Activated naive CD4-positive, alpha-beta T cell treated with anti-CD3 and anti-CD28 coated beads, Interleukin-2, amount 50 U/mL, for 24 hours (primary cell): ENCODE results near the gene MLLT6.

ENCODE experiments used
- H3K27ac Mint-ChIP-seq: one replicate; pipeline ENCODE4 v1.8.0; 2021; ENCODE audit warnings: mild to moderate bottlenecking, mixed read lengths
- H3K27me3 Mint-ChIP-seq: one replicate; pipeline ENCODE4 v1.8.0; 2021; ENCODE audit warnings: mixed read lengths
- H3K36me3 Mint-ChIP-seq: one replicate; pipeline ENCODE4 v1.8.0; 2021; ENCODE audit warnings: mixed read lengths
- H3K4me1 Mint-ChIP-seq: one replicate; pipeline ENCODE4 v1.8.0; 2021; ENCODE audit warnings: mixed read lengths
- H3K4me3 Mint-ChIP-seq: one replicate; pipeline ENCODE4 v1.8.0; 2021; ENCODE audit warnings: mild to moderate bottlenecking, mixed read lengths
- H3K9me3 Mint-ChIP-seq: one replicate; pipeline ENCODE4 v1.8.0; 2021; ENCODE audit warnings: mixed read lengths

The MLLT6 gene

DNA sequence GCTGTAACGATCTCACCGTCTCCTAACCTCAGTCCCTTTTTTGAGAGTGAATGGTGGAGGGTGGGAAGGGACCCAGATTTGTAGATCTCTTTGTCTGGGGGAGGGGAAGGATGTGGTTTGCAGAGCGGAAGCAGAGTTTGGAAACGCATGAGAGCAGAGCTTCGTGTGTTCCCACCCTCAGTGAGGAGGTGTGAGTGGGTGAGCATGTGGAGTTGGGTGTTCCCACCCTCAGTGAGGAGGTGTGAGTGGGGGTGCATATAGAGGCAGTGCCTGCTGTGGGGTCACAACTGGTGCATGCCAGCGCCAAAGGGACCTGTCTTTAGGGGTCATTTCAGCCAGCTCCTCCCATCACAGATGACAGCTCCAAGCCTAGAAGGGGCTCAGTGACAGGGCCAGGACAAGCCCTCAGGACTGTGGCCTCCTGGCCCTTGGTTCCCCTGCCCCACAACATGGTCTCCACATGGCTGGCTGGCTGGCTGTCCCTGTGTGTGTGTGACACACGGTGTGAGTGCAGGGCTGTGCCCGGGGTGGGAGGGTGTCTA, 23.3 kb downstream of the MLLT6 start:
- no peaks in the 10 kb centered on the region for H3K9me3 Mint-ChIP-seq
- no peaks in the 10 kb centered on the region for H3K27me3 Mint-ChIP-seq
- H3K36me3 Mint-ChIP-seq: peaks cover 3% of the 10 kb centered on the region
- H3K4me3 Mint-ChIP-seq: peak overlapping the region; percentile 76
- peak overlapping the region; percentile 94 for H3K27ac Mint-ChIP-seq
- peaks cover 76% of the 10 kb centered on the region for H3K4me1 Mint-ChIP-seq

DNA sequence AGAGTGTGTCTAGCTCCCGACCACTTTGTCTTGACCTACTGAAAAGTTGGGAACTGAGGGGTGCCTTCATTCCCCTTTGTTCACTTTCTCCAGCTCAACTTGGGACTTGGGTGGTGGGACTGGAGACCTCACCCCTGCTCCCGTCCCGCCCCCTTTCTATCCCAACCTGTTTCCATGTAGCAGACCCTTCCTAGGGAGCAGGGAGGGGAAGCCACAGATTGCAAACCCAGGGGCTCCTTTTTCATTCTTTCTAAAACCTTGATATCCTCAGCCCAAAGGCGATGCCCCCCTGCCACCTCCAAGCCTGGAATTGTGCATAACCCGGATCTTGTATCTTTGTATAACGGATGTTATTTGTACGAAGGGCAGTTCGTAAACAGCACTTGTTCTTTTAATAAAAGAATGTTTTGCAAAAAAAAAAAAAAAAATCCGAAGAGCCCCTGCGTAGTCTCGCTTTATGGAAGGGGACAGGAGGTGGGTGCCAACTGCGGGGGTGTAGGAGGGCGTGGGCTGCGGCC, 24.4 kb downstream of the MLLT6 start:
- H3K36me3 Mint-ChIP-seq: peaks cover 4% of the 10 kb centered on the region
- no peaks in the 10 kb centered on the region for H3K27me3 Mint-ChIP-seq
- no peaks in the 10 kb centered on the region for H3K9me3 Mint-ChIP-seq
- peak overlapping the region; percentile 68 for H3K27ac Mint-ChIP-seq
- H3K4me1 Mint-ChIP-seq: peaks cover 86% of the 10 kb centered on the region
- peak overlapping the region; percentile 76 for H3K4me3 Mint-ChIP-seq

DNA sequence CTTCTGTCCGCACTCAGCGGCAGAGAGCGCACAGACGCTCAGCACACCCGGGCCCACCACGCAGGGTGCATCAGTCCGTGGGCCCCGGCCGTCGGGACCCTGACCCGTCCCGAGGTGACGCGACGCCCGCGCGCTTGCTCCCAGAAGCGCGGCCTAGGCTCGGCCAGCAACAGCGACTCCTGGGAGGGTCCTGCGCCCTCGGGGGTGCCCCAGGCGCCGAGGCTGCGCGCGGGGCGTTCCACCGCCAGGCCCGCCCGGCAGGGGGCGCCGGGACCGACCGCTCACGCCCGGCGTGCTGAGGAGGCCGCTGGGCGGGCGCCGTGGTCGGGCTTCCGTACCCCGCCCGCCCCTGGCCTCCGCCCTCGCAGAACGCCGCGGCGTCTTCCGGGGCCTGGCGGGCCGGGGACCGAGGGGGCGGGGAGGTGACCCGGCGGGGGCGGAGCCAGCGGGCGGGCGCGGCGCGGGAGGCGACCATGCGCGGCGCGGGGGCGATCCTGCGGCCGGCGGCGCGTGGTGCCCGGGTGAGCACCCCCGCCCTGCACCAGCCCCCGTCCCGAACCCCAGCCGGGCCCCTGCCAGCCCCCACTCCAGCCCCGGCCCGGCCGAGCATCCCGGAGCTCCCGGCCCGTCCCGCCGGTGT, 24.9 kb downstream of the MLLT6 start, which contains the start of gene CISD3:
TSS of gene CISD3 (plus strand) at position 456 of the 640 bp plus-strand sequence. CDS start at position 474, 18 bp downstream.
- peak within 1 kb of the TSS; percentile 93 for H3K4me3 Mint-ChIP-seq
- peak within 1 kb of the TSS; percentile 93 for H3K27ac Mint-ChIP-seq
- peaks cover 4% of the 10 kb centered on the region for H3K36me3 Mint-ChIP-seq
- no peaks in the 10 kb centered on the region for H3K27me3 Mint-ChIP-seq
- no peaks in the 10 kb centered on the region for H3K9me3 Mint-ChIP-seq
- H3K4me1 Mint-ChIP-seq: peaks cover 89% of the 10 kb centered on the region

DNA sequence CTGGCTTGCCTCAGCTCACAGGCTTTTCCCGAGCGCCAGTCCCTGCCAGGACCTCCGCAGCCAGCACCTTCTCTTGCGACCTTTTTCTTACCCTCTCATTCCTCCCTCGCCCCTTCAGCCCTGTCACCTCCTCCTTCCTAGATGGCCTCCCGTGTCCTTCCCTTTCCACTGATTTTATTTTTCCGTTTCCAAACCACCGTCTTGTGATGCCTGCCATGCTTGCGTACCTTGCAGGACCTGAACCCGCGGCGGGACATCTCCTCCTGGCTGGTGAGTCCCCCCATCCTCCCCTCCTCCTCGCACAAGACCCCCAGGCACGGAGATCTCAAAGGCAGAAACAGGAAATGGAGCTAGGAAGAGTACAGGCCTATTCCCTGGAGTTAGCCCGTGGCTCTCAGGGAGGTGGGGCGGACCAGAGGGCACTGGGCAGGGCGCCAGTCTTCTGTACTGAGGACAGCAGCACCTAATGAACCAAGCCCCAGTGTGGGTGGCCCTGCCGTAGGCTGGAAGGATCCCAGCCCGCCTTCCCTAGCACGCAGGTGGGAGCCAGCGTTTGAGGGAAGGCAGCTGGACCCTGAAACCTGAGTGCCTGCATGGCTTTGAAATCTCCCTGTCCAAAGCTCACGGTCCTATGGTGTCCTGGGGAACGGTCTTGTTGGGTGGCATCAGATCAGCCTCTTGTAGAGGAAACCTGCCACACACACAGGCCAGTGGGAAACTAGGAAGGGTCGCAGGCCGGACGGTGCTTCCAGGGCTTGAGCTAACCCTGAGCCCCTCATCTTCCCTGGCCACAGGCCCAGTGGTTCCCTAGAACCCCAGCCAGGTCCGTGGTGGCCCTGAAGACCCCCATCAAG, 25.7 kb downstream of the MLLT6 start:
- H3K27ac Mint-ChIP-seq: peak overlapping the region; percentile 93
- H3K4me1 Mint-ChIP-seq: peaks cover 86% of the 10 kb centered on the region
- no peaks in the 10 kb centered on the region for H3K9me3 Mint-ChIP-seq

DNA sequence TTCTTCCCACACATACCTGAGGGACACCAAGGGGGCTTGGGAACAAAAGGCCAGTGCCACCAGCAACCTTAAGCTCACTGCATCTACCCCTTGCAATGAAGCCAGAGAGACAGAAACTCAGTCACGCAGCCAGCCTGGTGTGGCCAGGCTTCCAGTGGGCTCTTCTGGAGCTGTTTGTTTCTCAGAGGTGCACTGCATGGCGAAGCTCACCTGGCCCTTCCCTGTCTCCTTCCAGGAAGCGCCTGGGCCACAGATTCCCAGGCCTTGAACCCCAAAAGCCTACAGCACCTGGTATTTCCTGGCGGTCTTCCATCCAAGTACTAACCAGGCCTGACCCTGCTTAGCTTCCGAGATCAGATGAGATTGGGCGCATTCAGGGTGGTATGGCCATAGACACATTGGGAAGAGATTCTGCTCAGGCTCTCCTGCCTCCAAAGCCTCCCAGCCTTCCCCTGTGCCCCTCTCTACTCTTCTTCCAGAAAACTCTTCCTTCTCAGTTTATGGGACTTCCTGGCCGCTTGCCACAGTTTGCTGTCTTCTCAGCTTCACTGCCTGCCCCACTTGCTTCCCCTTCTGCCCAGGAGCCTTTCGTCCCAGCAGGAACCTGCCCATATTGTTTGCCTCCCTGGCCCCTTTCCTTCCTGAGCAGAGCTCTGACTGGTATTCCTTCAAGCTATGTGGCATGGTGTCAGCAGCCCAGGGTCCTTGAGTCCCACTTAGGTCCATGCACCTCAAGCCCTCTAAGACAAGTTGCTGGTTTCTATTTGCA, 26.6 kb downstream of the MLLT6 start:
- H3K27me3 Mint-ChIP-seq: no peaks in the 10 kb centered on the region
- H3K27ac Mint-ChIP-seq: peak overlapping the region; percentile 81
- H3K9me3 Mint-ChIP-seq: no peaks in the 10 kb centered on the region
- peaks cover 4% of the 10 kb centered on the region for H3K36me3 Mint-ChIP-seq
- H3K4me3 Mint-ChIP-seq: peak overlapping the region; percentile 41
- H3K4me1 Mint-ChIP-seq: peaks cover 78% of the 10 kb centered on the region

More for the DNA sequence above, 25.7 kb downstream of the MLLT6 start:
- Mint-ChIP-seq H3K27me3 (no peaks in the 10 kb centered on the region), H3K36me3 (peaks cover 4% of the 10 kb centered on the region), H3K4me3 (peak overlapping the region; percentile 93)

DNA sequence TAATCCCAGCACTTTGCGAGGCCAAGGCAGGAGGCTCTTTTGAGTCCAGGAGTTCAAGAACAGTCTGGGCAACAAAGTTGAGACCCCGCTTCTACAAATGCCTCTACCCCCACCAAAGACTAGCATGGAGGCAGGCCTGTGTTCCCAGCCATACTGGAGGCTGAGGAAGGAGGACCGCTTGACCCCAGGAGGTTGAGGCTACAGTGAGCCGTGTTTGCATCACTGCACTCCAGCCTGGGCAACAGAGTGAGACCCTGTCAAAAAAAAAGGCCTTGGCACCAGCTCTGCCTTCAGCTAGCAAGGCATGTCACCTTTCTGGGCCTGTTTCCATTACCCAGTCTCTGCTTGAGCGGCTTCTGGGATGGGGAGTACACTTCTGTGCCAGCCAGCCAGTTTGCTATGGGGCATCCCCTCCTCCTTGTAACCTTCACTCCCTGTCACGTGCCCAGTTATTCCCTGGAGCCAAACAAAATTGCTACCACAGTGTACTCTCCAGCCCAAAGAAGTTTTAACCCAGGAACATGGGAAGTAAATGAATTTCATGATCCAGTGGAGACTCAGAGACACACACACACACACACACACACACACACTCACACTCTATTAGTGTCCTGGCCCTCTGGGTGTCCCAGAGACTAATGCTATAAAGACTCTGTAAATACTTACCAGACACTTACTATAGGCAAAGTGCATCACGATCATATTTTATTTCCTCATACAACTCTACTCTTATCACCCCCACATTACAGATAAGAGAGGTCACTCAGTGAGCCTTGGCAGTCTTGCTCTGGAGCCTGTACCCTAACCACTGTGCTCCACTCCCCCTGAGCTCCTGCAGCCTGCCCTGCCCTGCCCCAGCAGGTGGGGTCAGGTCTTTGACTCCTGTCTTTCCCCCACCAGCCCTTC, 27.6 kb downstream of the MLLT6 start:
- Mint-ChIP-seq H3K9me3 (no peaks in the 10 kb centered on the region), H3K4me1 (peaks cover 69% of the 10 kb centered on the region), H3K27ac (peak overlapping the region; percentile 81), H3K4me3 (peak overlapping the region; percentile 41), H3K36me3 (peaks cover 4% of the 10 kb centered on the region), H3K27me3 (no peaks in the 10 kb centered on the region)

DNA sequence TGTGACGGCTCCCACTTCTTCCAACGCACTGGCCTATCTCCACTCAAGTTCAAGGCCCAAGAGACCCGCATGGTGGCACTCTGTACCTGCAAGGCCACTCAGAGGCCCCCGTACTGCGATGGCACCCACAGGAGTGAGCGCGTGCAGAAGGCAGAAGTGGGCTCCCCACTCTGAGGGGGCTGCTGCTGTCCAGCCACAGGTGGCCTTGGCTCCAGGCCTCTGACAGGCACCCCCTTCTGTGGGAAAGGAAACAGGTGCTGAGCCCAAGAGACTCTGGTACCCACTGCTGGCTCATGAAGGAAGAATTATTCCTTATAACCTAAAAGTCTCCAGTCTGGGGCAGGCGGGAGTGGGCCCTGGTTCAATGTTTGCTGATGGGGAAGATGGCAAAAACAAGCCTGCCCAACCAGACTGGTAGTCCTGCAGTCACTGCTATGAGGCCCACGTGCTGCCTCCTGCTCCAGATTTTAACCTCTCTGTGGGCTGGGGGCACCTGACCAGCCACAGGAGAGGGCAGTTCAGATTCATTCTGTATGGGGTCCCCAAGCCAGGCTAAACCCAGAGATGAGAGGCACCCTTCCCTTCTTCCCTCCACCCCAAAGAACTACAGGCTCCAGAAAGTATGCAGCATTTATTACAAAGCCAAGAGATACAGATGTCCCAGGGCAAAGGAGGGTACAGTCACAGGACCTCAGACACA, 28.4 kb downstream of the MLLT6 start:
- no peaks in the 10 kb centered on the region for H3K27me3 Mint-ChIP-seq
- peaks cover 1% of the 10 kb centered on the region for H3K36me3 Mint-ChIP-seq
- peak overlapping the region; percentile 75 for H3K27ac Mint-ChIP-seq
- H3K9me3 Mint-ChIP-seq: no peaks in the 10 kb centered on the region
- H3K4me1 Mint-ChIP-seq: peaks cover 61% of the 10 kb centered on the region
- H3K4me3 Mint-ChIP-seq: peak overlapping the region; percentile 45

DNA sequence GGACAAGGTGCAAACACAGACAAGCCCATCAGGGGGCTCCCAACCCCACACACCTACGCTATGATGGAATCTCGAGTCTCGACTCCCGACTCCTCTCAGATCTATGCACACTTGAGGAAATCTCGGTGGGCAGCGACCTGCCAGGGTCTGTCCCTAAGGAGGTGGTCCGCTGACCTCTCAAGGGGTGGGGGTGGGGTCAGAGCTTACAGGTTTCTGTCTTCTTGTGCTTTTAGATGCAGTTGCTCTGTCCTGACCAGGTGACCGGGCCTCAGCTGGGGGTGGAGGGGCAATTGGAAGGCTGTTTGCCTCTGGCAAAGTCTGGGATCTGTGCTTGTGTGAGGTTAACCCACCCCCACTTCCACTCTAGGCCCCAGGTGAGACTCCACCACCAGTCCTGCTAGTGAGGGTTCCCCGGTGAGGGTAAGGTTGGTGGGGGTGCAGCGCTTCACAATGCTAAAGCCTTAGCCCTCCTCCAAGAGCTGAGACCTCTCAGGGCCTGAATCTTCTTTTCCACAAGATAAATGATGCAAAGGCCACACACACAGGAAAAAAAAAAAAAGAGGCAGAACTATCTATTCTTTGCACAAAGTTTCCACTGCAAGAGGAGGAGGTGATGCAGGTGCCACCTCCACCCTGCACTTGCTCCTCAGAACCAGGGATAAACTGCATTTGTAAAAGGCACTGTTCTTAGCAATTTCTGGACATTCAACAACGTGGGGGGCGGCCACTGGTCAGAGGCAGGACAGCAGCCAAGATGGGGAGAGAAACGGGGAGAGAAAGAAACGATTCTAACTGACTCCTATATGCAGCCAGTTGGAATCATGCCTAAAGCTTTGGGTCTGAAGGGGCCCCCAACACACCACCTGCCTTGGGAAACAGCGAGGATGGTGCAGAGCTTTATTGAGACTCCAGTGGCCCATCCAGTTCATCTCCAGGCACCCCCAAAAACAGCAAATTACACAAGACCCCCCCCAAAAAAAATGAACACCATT, 29.2 kb downstream of the MLLT6 start:
- peaks cover 52% of the 10 kb centered on the region for H3K4me1 Mint-ChIP-seq
- no peaks in the 10 kb centered on the region for H3K9me3 Mint-ChIP-seq
- H3K4me3 Mint-ChIP-seq: peak overlapping the region; percentile 76
- H3K27ac Mint-ChIP-seq: peak overlapping the region; percentile 80
- no peaks in the 10 kb centered on the region for H3K27me3 Mint-ChIP-seq
- peaks cover 1% of the 10 kb centered on the region for H3K36me3 Mint-ChIP-seq

DNA sequence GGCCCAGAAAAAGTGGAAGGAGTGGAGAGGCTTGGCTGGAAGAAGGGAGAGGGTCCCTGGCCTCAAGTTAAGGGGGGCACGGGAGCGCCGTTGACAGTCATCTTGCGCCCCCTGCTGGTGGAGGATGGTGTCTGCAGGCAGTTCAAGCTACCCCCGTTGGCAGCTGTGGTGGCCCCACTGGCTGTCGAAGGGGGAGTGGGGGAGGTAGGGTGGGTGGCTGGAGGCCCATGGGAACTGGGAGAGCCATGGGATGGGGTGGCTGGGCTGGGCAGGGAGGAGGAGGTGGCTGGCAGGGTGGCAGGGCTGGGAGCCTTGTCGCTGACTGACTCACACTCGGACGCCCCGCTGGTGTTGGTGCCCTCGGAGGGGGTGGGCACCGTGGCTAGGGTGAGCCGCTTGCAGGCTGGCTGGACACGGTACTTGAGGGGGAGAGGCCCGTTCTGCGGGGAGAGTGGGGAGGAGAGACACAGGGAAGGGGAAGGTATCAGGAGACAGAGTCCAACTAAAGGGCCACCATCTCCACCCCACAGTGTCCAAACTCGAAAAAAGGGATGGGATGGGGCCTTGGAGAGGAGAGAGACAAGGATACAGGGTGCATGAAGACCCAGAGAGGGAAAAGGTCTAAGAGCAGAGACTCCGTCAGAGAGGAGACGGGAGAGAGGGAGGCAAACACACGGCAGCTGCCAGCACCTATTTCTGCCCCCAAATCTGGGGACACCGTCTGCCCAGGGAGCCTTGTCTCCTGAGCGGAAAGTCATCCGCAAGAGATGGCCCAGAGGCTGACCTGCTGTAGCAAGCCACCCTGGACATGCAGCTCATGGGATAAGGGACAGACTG, 30.3 kb downstream of the MLLT6 start:
- H3K36me3 Mint-ChIP-seq: peaks cover 1% of the 10 kb centered on the region
- peaks cover 47% of the 10 kb centered on the region for H3K4me1 Mint-ChIP-seq

DNA sequence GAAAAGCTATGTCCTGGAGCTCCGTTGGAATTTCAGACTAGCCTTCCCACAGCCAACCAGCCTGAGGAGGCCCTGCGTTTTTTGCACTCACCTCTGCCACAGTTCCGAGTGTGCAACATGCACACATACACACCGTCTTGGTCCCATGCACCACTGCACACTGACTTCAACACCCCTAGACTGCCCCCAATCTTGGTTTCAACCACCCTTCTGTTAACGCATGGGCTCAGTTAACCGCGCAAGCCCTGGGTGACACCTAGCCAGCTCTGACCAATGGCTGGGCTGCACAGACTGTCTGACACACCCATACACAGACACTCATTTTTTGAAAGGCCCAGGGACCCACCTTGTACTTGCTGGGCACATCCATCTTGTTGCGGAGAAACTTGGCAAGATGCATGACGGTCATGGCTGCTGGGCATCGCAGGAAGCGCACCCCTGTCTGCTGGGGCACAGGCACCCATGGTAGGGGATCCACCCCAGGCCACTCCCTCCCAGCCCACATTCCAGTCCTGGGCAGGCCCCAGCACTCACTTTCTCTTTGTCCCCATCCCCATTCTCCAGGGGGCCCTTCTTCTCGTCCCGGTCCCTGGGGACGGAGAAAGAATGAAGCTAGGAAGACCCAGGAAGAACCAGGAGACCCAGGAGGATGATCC, 33.1 kb downstream of the MLLT6 start:
- H3K36me3 Mint-ChIP-seq: peaks cover 1% of the 10 kb centered on the region

More for the DNA sequence above, 30.3 kb downstream of the MLLT6 start:
- no peak overlapping the region for H3K4me3 Mint-ChIP-seq
- no peaks in the 10 kb centered on the region for H3K27me3 Mint-ChIP-seq
- H3K27ac Mint-ChIP-seq: peak overlapping the region; percentile 30
- no peaks in the 10 kb centered on the region for H3K9me3 Mint-ChIP-seq

DNA sequence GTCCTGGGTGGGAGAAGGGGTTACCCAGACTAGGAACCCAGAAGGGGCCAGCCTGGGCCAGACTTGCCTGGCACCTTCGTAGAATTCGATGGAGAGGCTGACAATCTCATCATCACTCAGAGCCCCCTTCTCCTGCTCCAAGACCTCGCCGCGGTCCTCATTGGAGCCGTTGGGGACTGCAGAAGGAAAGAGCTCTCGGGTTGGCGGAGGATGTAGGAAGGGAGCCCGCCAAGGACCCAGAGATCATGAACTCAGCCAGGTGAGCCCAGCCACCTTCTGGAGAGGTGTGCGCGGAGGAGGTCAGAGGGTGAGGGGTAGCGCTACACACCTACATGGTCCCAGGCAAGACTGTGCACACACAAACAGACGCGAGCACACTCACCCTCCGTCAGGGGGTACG, 33.6 kb downstream of the MLLT6 start:
- Mint-ChIP-seq H3K27me3 (peaks cover 3% of the 10 kb centered on the region), H3K36me3 (peaks cover under 1% of the 10 kb centered on the region), H3K27ac (no peak overlapping the region), H3K4me3 (no peak overlapping the region), H3K4me1 (peaks cover 19% of the 10 kb centered on the region), H3K9me3 (no peaks in the 10 kb centered on the region)

More for the DNA sequence above, 33.1 kb downstream of the MLLT6 start:
- Mint-ChIP-seq H3K27me3 (peaks cover 2% of the 10 kb centered on the region), H3K27ac (no peak overlapping the region), H3K9me3 (no peaks in the 10 kb centered on the region), H3K4me1 (peaks cover 24% of the 10 kb centered on the region), H3K4me3 (no peak overlapping the region)

DNA sequence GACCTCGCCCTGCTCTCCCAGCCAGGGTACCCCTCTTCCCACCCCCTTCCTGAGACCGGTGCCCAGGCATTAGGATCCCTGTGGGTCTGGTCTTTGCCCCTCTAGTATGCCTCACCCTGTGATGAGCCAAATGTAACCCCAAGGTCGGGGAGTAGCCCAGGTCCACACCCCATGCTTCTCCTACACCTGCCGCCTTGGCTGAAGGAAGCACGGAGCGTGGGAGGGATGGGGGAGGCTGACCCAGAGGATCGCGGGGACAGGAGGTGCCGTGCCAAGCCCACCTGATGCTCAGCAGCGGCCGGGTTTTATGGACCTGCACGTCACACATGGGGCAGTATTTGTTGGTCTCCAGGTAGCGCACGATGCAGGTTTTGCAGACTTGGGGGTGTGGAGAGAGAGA, 34.2 kb downstream of the MLLT6 start:
- H3K9me3 Mint-ChIP-seq: no peaks in the 10 kb centered on the region
- H3K4me3 Mint-ChIP-seq: no peak overlapping the region
- peaks cover 12% of the 10 kb centered on the region for H3K4me1 Mint-ChIP-seq
- H3K27ac Mint-ChIP-seq: no peak overlapping the region
- no peaks in the 10 kb centered on the region for H3K36me3 Mint-ChIP-seq
- H3K27me3 Mint-ChIP-seq: peaks cover 3% of the 10 kb centered on the region
